Activated CD8-positive, alpha-beta memory T cell treated with anti-CD3 and anti-CD28 coated beads, Interleukin-2, amount 50 U/mL, for 24 hours (primary cell): Measurements from ENCODE around the gene CTDP1.

Source experiments
- DNase-seq: peaks from one replicate; pipeline ENCODE4 v3.0.0-alpha.2; 2020; ENCODE audit errors: extremely low read depth

CTDP1 gene

GRCh38 chr18:79644666-79645057 lies 34.9 kb upstream of the CTDP1 start:
- DNase-seq: no peak

DNA sequence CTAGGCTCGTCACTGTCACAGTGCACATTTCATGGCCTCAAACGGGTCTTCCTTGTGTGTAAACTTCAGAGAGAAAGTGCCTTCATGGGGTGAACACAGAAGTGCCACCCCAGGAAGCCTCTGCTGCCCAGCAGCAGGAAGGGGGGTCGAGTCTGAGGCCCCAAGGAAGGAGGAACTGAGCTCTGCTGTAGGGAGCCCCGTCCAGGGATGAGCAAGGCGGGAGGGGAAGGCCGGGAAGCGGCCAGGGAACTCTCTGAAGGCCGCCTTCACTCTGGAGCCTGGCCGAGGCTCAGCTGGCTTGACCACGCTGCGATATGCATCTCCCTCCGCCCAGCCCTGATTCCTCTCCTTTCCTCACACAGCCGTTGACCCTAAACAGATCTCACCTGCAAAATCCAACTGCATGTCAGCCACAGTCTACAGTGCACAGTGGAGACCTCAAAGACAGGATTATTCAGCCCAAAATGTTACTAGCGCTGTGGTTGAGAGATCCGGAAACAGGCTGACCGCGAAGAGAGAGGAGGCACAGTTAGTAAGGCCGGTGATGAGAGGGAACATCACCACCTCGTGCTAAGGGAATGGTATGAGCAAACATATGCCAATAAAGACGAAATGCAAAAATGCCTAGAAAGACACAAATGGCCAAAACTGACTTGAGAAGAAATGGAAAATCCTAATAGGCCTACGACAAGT lies 34.2 kb upstream of the CTDP1 start:
- no peak for DNase-seq

GRCh38 chr18:79647307-79647706 lies 32.3 kb upstream of the CTDP1 start:
- no peak for DNase-seq

DNA sequence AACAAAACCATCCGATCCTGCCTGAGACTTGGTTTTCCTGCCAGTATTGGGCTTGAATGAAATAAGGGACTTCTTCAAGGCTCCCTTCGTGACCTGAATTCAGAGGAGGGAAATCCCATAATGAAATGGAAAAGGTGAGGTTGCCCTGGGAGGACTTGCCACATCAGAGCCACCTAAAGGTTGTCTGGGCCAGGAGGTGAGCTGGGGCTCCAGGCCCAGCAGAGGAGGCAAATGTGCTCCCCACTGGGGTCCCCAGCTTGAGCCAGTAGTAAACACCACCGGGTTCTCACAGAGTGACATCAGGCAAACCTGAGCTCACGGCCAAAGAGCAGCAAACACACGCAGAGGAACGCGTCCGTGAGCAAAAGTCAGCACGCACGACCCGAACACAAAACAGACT lies 28.6 kb upstream of the CTDP1 start:
- no peak for DNase-seq

GRCh38 chr18:79657342-79657996 lies 22.1 kb upstream of the CTDP1 start:
- no peak for DNase-seq

DNA sequence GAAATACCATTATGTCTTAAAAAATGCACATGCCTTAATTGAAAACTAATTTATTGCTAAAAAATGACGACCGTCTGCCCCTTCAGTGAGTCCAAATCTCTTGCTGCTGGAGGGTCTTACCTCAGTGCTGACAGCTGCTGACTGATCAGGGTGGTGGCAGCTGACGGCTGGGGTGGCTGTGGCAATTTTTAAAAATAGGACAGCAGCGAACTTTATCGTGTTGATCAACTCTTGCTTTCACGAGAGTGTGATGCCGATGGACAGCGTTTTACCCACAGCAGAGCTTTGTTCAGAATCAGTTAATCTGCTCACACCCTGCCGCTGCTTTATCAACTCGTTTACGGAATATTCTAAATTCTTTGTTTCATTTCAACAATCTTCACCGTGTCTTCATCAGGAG lies 21.2 kb upstream of the CTDP1 start:
- DNase-seq: no peak

DNA sequence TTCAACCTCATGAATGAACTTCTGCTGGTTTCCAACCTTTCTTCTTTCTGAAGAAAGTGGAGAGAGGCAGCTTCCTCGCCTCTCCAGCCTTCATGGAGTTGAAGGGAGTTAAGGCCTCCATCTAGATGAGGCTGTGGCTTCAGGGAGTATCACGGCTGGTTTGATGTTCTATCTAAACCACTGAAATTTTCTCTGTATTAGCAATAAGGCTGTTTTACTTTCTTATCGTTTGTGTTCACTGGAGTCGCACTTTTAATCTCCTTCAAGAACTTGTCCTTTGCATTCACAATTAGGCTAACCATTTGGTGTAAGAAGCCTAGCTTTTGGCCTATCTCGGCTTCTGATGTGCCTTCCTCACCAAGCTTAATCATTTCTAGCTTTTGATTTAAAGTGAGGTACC lies 19.9 kb upstream of the CTDP1 start:
- no peak for DNase-seq

- DNase-seq: no peak
Measured at GRCh38 chr18:79662034-79662433, 17.6 kb upstream of the CTDP1 start.

DNA sequence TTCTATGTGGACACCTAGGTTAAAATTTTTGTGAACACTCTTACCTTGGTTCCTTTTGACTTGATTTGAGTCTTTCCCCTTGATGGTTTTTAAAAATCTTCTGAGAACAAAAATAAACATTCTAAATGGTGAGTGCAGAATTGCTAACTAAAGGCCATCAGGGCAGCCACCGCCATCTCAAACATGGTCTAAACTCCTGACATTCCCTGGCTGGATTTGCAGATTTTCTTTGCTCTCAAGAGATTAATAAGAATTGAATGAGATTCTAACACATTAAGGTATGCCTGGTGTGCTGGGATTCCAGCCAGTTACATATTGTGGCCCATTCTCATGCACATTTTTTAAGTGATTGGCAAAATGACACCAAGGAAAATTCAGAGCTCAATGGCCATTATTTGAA lies 17.2 kb upstream of the CTDP1 start:
- DNase-seq: no peak

GRCh38 chr18:79664525-79665125 lies 15.0 kb upstream of the CTDP1 start:
- no peak for DNase-seq

GRCh38 chr18:79668203-79668602 lies 11.4 kb upstream of the CTDP1 start:
- no peak for DNase-seq

DNA sequence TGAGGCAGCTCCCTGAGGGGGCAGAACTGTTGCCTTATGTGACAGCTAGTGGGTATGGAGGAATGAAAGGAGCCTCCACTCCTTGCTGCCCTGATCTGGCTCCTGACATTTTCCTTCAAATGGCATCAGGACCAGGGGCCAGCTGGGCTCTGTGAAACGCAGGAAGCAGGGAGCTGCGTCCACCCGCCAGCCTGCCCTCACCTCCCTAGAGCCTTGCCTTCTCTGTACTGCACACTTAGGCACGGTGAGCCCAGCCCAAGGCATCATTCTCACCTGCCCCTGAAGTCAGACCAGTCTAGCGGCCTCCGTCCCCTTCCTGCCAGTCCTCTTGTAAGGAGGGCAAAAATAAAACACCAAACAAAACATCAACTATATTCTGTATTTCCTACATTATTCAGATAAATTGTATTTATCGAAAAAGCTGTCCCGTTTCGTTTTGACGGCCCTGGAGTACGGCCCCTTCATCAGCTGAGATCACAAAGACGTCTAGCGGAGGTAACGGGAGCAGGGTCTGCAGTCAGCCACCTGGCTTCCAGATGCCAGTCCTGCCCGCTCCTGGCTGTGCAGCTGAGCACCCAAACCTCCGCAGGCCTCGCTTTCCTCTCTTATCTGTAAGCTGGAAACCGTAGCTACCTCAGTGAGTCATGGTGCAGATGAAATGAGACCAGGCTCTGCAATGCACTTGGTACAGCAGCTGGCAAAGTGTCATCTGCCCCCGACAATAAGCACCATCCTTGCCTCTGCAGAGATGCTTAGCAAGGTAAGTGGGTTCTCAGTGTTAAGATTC lies 6.9 kb upstream of the CTDP1 start:
- no peak for DNase-seq

GRCh38 chr18:79677221-79677620 lies 2.4 kb upstream of the CTDP1 start:
- no peak for DNase-seq

DNA sequence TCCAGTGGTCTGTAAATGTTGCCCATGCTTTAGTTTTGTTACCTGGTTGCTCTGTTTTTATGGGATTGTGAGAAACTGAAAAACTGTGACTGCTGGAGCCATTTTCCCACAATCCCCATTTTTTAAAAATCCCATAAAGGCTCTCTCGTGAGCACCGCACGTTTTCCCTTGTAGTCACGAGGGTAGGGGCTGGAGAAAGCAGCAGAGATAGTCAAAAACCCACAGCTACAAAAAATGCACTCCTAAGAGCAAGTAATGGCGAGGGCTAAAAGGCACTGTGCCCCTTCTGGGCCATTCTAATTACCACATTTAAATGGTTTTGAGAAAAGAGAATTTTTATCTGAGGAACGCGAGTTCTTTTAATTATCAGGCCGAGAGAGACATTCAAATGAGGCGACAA lies 1.8 kb upstream of the CTDP1 start:
- DNase-seq: no peak

DNA sequence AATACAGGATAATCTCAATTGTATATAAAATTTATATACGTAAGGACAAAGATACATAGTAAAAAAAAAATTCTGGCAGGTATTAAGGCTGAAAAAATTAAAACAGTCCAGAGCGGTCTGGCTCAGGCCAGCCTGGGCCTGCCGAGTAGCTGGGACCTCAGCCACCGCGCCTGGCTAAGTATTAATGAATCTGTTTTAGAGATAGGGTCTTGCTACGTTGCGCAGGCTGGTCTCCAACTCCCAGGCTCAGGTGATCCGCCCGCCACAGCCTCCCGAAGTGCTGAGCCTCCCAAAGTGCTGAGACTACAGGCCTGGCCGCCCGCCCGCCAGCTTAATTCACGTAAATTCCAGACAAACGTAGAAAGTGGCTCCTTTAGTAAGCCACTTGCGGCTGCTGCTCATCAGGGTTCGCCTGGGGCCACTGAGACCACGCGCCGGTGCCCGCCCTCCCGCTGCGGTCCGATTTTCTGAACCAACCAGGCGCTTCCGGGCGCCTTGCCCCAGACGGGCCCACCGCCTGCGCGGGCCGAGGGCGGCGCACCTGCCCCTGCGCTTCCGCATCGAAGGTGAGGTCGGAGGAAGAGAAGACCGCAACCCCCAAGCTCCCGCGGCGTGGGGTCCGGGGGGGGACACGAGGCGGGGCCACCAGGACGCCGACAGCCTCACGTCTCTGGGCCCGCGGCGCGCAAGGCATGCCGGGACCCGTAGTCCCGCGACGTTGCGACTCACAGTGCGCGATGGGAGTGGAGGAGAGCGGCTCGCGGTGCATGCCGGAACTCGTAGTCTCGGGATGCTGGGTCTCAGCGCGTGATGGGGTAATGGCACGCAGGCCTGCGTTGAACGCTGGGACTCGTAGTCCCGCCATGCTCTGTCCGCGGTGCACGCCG lies 695 bp upstream of the CTDP1 start:
- peak; percentile 95 for DNase-seq

DNA sequence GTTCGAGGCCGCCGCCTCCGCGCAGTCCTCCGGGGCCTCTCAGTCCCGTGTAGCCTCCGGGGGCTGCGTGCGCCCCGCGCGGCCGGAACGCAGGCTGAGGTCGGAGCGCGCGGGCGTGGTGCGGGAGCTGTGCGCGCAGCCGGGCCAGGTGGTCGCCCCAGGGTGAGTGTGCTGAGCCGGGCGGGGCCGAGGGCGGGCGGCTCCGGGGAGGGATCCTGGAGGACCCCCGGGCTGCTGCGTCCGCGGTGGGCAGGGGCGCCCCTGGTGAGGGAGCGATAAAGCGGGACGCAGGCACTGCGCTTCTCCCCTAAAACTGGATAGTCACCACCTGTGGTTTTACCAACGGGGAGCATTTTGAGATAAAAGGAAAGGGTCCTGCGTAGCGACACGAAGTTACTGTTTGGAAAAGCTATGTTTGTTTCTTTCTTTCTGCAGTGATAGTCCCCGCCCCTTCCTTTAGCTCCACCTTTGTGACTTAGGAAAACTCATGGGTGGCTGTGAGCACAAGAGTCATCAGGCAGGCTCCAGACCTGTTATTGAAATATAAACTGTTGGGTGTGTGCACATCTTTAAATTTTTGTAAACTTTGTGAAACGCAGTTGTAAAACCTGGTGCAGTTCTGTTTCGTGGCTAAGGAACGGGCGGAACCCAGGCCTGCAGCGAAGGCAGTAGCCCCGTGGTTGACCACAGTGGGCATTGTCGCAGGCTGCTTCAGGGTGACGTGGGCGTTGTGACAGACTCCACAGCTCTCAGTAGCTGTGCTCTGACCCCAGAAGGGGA lies 687 bp downstream of the CTDP1 start:
- no peak for DNase-seq

DNA sequence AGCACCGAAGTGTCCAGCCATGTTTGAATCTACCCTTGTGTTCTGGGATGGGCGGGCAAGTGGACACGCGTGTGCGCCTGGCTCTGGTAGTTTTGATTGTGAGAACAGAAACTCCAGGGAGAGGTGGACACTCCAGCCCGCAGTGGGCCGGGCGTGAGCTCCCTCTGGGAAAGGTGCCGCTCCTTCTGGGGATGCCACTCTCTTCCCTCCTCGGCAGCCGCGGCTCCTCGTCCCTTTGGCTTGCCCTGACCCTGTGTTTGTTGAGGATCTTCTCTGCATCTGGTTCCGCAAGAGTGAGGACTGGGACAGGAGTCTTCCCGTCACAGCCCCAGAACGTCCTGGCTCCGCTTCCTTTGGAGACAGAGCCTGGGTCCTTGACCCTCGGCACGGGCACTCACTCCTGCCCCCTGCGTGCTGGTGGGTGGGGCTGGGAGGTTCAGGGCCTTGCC lies 1.3 kb downstream of the CTDP1 start:
- DNase-seq: no peak

GRCh38 chr18:79681484-79682387 lies 2.1 kb downstream of the CTDP1 start:
- no peak for DNase-seq

- no peak for DNase-seq
Measured at GRCh38 chr18:79682481-79682880, 2.9 kb downstream of the CTDP1 start.
